SK-N-SH treated with all-trans-retinoic acid at 6 μM for 48 hours (cell line): ENCODE data around the gene SLC36A3.

Experiments
- CREB5 ChIP-seq: fragments of 250-450 bp; sonication (Bioruptor Pico); IDR thresholded peaks from 2 replicates; pipeline ENCODE4 v1.5.1; 2020; ENCODE audit warnings: low read depth, mild to moderate bottlenecking, moderate library complexity
- GLIS3 ChIP-seq: fragments of 250-450 bp; sonication (Bioruptor Pico); IDR thresholded peaks from 2 replicates; pipeline ENCODE4 v1.5.0; 2020; ENCODE audit warnings: mild to moderate bottlenecking, moderate library complexity
- ISL1 ChIP-seq: fragments of 250-450 bp; sonication (Bioruptor Pico); IDR thresholded peaks from 2 replicates; pipeline ENCODE4 v2.1.2; 2022; ENCODE audit warnings: mild to moderate bottlenecking, moderate library complexity
- OSR1 ChIP-seq: fragments of 250-450 bp; sonication (Bioruptor Pico); IDR thresholded peaks from 2 replicates; pipeline ENCODE4 v1.8.0; 2022; ENCODE audit warnings: moderate library complexity, mild to moderate bottlenecking, inconsistent platforms
- PATZ1 ChIP-seq: fragments of 250-450 bp; sonication (Bioruptor Pico); IDR thresholded peaks from 2 replicates; pipeline ENCODE4 v1.8.0; 2020; ENCODE audit warnings: mild to moderate bottlenecking, moderate library complexity, borderline replicate concordance
- POU6F1 ChIP-seq: fragments of 250-450 bp; sonication (Bioruptor Pico); IDR thresholded peaks from 2 replicates; pipeline ENCODE4 v1.8.0; 2021; ENCODE audit warnings: low read depth, mild to moderate bottlenecking, moderate library complexity, borderline replicate concordance
- RARB ChIP-seq: fragments of 250-450 bp; sonication (Bioruptor Pico); IDR thresholded peaks from 2 replicates; pipeline ENCODE4 v1.8.0; 2021; ENCODE audit warnings: mild to moderate bottlenecking, moderate library complexity
- SNAI2 ChIP-seq: fragments of 250-450 bp; sonication (Bioruptor Pico); IDR thresholded peaks from 2 replicates; pipeline ENCODE4 v1.5.0; 2020; ENCODE audit warnings: mild to moderate bottlenecking, moderate library complexity
- ZFP30 ChIP-seq: fragments of 450-650 bp; formaldehyde crosslinking; IDR thresholded peaks from 2 replicates; pipeline ENCODE4 v1.5.0; 2022; ENCODE audit warnings: mild to moderate bottlenecking, moderate library complexity
- ZNF70 ChIP-seq: fragments of 450-650 bp; formaldehyde crosslinking; IDR thresholded peaks from 2 replicates; pipeline ENCODE4 v1.5.0; 2020; ENCODE audit warnings: mild to moderate bottlenecking, moderate library complexity
- ZNF8 ChIP-seq: fragments of 450-650 bp; formaldehyde crosslinking; IDR thresholded peaks from 2 replicates; pipeline ENCODE4 v1.5.0; 2020; ENCODE audit warnings: mild to moderate bottlenecking, moderate library complexity
- TF ChIP-seq, protein P1 (sequence below): fragments of 250-450 bp; sonication (Bioruptor Pico); IDR thresholded peaks from 2 replicates; pipeline ENCODE4 v1.5.1; 2021; ENCODE audit warnings: mild to moderate bottlenecking, moderate library complexity
- TF ChIP-seq, protein P2 (sequence below): fragments of 250-450 bp; sonication (Bioruptor Pico); IDR thresholded peaks from 2 replicates; pipeline ENCODE4 v1.5.0; 2020; ENCODE audit warnings: mild to moderate bottlenecking, moderate library complexity

DNA sequence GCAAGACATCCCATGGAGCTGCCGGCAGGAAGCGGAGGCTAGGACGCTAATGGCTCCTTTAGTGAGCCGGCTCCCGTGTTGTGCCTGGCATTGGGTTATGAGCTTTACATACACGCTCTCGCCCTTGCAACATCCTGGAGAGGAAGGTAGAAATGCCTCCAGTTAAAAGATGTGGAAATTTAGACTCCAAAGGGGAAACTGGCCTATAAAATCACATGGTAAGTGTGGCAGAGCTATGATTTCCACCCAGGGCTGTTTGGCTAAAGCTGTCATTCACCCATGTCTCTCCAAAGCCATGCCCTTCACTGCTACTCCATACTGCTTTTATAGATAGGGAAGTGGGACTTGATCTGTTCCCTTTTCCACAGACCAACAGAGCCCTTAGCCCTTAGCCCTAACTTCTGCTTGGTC, 45.4 kb downstream of the SLC36A3 start:
- TF ChIP-seq, protein P1, sequence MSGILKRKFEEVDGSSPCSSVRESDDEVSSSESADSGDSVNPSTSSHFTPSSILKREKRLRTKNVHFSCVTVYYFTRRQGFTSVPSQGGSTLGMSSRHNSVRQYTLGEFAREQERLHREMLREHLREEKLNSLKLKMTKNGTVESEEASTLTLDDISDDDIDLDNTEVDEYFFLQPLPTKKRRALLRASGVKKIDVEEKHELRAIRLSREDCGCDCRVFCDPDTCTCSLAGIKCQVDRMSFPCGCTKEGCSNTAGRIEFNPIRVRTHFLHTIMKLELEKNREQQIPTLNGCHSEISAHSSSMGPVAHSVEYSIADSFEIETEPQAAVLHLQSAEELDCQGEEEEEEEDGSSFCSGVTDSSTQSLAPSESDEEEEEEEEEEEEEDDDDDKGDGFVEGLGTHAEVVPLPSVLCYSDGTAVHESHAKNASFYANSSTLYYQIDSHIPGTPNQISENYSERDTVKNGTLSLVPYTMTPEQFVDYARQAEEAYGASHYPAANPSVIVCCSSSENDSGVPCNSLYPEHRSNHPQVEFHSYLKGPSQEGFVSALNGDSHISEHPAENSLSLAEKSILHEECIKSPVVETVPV (CRISPR knock-in tag), result no peak
- TF ChIP-seq ZFP30 (no peak), OSR1 (no peak), ZNF8 (CRISPR knock-in tag) (no peak), SNAI2 (CRISPR knock-in tag) (no peak), GLIS3 (CRISPR knock-in tag) (no peak), ISL1 (CRISPR knock-in tag) (no peak), CREB5 (CRISPR knock-in tag) (no peak), RARB (no peak), ZNF70 (CRISPR knock-in tag) (no peak), PATZ1 (CRISPR knock-in tag) (no peak), POU6F1 (CRISPR knock-in tag) (no peak)
- TF ChIP-seq, protein P2, sequence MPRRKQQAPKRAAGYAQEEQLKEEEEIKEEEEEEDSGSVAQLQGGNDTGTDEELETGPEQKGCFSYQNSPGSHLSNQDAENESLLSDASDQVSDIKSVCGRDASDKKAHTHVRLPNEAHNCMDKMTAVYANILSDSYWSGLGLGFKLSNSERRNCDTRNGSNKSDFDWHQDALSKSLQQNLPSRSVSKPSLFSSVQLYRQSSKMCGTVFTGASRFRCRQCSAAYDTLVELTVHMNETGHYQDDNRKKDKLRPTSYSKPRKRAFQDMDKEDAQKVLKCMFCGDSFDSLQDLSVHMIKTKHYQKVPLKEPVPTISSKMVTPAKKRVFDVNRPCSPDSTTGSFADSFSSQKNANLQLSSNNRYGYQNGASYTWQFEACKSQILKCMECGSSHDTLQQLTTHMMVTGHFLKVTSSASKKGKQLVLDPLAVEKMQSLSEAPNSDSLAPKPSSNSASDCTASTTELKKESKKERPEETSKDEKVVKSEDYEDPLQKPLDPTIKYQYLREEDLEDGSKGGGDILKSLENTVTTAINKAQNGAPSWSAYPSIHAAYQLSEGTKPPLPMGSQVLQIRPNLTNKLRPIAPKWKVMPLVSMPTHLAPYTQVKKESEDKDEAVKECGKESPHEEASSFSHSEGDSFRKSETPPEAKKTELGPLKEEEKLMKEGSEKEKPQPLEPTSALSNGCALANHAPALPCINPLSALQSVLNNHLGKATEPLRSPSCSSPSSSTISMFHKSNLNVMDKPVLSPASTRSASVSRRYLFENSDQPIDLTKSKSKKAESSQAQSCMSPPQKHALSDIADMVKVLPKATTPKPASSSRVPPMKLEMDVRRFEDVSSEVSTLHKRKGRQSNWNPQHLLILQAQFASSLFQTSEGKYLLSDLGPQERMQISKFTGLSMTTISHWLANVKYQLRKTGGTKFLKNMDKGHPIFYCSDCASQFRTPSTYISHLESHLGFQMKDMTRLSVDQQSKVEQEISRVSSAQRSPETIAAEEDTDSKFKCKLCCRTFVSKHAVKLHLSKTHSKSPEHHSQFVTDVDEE (CRISPR knock-in tag), result no peak
